NCI-H2107 treated with DMSO at 0.1 percent for 48 hours (cell line): ENCODE measurements around the gene KDM7A.
"Not testable (repeated sequence)": the region's sequence is repeated elsewhere in the genome, so short reads cannot be mapped to it uniquely, and the experiment has no call there.

ENCODE experiments used
- DNase-seq: peaks from one replicate; lab custom pipeline; 2025; ENCODE audit not compliant: unreplicated experiment; lab: John Stamatoyannopoulos, UW

Gene KDM7A

DNA sequence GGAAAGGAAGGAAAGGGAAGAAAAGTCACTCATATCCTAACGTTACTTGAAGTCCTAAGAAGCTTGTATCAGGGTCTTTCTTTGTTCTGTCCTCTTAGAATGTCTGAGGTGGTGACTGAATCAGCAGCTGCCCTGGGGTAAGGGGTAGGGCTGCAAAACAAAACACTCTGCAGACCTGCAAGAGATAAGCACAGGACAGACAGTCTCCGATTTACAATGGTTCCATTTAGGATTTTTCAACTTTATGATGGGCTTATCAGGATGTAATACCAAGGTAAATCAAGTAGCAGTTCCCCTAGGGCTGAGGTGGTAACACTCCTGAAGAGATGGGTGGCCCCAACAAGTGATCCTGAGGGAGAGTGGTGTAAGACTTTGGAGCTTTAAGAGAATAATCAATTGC, 16.5 kb downstream of the KDM7A start:
- no peak for DNase-seq

- no peak for DNase-seq
These were observed 17.3 kb downstream of the KDM7A start for GRCh38 chr7:140159497-140159896.

- DNase-seq = no peak
These were observed 20.2 kb downstream of the KDM7A start for GRCh38 chr7:140156460-140157080.

GRCh38 chr7:140155428-140155827, 21.4 kb downstream of the KDM7A start:
- DNase-seq = no peak

GRCh38 chr7:140153666-140154161, 23.1 kb downstream of the KDM7A start:
- no peak for DNase-seq

DNA sequence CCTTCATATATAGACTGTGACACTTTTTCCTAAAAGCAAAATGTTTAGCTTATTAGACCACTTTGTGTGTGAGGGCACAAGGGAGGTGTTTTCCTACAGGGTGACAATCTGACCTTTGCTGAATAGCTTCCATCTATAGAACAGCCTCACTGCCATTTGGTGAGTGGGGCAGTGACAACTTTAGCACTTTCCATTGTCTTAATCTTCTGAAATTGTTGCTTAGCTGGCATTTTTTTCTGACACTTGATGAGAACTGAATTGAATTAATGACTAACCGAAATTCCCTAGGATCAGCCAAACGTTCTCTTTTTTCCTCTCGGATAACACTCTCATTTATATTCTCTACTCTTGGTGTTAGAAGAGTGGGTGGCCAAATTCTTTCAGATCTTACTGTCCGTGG, 30.2 kb downstream of the KDM7A start:
- no peak for DNase-seq

GRCh38 chr7:140145709-140146108, 31.1 kb downstream of the KDM7A start:
- no peak for DNase-seq

DNA sequence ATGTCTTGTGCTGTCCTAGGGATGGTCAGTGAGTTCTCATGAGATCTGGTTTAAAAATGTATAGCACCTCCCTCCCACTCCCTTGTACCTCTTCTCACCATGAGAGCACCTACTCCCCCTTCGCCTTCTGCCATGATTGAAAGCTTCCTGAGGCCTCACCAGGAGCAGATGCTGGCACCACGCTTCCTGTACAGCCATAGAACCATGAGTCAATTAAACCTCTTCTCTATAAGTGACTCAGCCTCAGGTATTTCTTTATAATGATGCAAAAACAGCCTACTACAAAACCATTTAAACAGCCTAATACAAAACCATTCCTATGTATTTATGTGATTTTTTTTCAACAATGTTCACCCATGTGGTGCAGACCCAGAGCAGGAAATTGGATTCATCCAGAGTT, 32.0 kb downstream of the KDM7A start:
- DNase-seq = no peak

DNA sequence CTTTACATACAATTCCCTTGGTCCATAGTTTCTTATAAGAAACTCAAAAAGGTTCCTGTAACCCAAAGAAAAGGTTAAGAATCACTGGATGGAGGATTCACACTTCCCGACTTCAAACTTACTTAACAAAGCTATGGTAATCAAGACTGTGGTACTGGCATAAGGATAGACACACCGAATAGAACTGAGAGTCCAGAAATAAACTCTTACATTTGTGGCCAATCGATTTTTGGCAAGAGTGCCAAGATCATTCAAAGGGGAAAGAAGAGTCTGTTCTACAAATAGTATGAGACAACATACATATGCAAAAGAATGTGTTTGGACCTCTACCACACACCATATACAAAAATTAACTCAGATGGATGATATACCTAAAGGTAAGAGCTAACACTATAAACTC, 32.8 kb downstream of the KDM7A start:
- no peak for DNase-seq

- no peak for DNase-seq
These were observed 34.8 kb downstream of the KDM7A start for GRCh38 chr7:140142031-140142430.

DNA sequence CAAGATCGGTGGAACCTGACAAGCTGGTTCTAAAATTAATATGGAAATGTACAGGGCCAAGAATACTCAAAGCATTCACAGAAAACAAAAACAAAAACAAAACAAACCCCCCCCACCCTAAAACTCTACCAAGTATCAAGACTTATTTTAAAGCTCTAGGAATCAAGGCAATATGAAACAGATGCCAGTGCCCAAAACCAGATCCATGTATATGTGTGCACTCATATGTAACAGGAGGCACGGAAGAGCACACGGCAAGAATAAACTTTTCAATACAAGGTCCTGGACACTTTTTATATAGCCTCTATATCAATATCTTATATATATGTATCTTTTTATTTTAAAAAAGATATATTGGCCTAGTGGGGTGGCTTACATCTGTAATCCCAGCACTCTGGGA, 35.5 kb downstream of the KDM7A start:
- no peak for DNase-seq

DNA sequence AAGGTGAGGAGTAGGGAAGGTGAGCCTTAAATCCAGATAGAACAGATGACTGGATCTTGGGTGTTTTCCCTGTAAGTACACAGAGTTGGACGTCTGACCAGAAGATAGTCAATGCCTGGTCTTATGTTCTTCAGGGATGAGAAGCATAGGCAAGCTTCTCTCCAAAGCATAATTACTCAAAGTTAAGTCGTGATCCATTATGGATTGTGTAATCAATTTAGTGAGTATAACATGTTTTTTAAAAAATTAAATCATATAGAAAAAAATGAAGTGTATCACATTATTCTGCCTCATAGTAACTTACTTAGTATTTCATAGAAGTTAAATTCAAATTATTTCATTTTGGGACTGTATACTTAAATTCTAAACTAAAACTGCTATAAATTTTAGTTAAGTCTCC, 39.7 kb downstream of the KDM7A start:
- DNase-seq = no peak

DNA sequence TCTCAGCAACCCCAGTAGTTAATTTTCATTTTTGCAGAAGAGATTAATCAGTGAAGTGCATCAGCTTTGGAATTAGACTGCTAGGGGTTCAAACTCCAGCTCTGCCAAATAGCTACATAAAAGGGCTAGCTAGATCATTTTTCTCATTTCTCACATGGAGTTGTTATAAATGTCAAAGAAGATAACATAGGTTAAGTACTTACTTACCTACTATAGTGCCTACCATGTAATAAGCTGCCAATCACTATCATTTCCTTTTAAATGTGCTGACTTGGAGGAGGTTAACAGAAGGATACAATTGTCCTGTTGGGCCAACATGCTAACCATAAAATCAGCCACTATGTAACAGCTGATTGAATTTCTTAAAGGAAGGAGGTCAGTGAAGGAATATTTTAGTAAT, 40.7 kb downstream of the KDM7A start:
- no peak for DNase-seq

- no peak for DNase-seq
These were observed 42.7 kb downstream of the KDM7A start for GRCh38 chr7:140134039-140134438.

GRCh38 chr7:140127360-140128127, 49.2 kb downstream of the KDM7A start:
- DNase-seq = no peak

DNA sequence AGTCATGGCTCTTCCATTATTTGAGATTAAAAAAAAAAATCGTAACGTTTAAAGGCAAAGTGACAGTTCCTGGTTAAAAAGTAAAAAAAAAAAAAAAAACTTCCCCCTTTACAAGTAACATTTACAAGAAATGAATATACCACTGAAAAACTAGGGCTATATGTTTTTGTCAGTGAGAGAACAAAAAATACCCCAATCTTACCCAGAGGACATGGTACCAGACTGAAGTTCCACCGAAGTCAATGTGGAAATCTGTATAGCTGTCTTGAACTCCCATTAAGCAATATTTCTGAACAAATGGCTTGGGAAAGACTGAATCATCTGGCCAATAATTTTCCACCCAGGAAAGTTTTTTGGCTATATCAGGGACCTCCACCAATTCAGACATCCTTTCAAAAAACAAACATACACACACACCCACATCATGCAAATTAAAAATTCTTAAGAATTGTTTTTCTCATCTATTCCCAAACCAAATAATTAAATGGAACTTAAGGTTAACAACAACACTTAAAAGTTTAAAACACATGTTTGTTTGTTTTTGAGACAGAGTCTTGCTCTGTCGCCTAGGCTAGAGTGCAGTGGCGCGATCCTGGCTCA, 50.2 kb downstream of the KDM7A start:
- DNase-seq = no peak

GRCh38 chr7:140122965-140123364, 53.8 kb downstream of the KDM7A start:
- DNase-seq = no peak

- peak; percentile 73 for DNase-seq
These were observed 55.5 kb downstream of the KDM7A start for GRCh38 chr7:140121326-140121725.

DNA sequence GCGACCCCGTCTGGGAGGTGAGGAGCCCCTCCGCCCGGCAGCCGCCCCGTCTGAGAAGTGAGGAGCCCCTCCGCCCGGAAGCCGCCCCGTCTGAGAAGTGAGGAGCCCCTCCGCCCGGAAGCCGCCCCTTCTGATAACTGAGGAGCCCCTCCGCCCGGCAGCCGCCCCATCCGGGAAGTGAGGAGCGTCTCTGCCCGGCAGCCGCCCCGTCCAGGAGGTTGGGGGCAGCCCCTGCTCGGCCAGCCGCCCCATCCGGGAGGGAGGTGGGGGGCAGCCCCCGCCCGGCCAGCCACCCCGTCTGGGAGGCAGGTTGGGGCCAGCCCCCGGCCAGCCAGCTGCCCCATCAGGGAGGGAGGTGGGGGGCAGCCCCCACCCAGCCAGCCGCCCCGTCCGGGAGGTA, 62.0 kb downstream of the KDM7A start:
- DNase-seq = not testable (repeated sequence)

- not testable (repeated sequence) for DNase-seq
These were observed 68.0 kb downstream of the KDM7A start for GRCh38 chr7:140108777-140109176.

GRCh38 chr7:140096459-140096858, 80.3 kb downstream of the KDM7A start:
- no peak for DNase-seq

DNA sequence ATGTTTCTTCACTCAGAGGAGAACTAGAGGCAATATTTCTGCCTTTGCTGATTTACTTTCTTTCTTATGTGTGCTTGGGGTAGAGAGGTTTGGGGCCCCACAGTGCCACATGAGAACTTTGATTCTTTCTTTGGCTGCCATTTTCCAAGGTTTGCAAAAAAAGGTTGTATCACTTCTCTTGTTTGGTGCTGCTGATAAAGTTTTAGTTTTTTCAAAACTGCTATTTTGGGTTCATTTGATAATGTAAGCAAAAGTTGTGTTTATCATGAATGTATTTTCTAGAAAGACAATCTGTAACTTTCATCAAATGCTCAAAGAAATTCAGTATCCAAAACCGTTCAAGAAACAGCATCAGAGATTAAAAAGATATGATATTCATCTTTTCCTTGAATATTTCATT, 83.4 kb downstream of the KDM7A start:
- DNase-seq = no peak
